SU-DHL-6 (cell line): Measurements from ENCODE around the gene NELL1.

Experiments
- H2AFZ ChIP-seq: fragments of 200-600 bp; sonication (generic); 2 replicates; pipeline ENCODE4 v1.6.1; 2014; ENCODE audit warnings: low read depth, mild to moderate bottlenecking, moderate library complexity, mixed read lengths, antibody characterized with exemption, low read length; ENCODE audit not compliant: severe bottlenecking
- H3F3A ChIP-seq: fragments of 200-600 bp; shearing (Covaris generic); 2 replicates; pipeline ENCODE4 v1.6.0; 2016; ENCODE audit warnings: antibody characterized with exemption, mild to moderate bottlenecking; ENCODE audit not compliant: insufficient read depth
- H3K27ac ChIP-seq: fragments of 200-600 bp; sonication (generic); 2 replicates; pipeline ENCODE4 v1.5.1; 2016; ENCODE audit warnings: low read depth, mild to moderate bottlenecking, low read length, moderate library complexity, mixed read lengths
- H3K27me3 ChIP-seq: fragments of 200-600 bp; sonication (generic), shearing (Covaris generic); 2 replicates; pipeline ENCODE4 v1.6.0; 2014; ENCODE audit warnings: mild to moderate bottlenecking, low read length
- H3K36me3 ChIP-seq: fragments of 200-600 bp; sonication (generic); 2 replicates; pipeline ENCODE4 v1.6.1; 2014; ENCODE audit warnings: mild to moderate bottlenecking, low read length, mixed read lengths
- H3K4me2 ChIP-seq: fragments of 300-600, 200-600 bp; shearing (Covaris generic), sonication (generic); 2 replicates; pipeline ENCODE4 v1.6.0; 2014; ENCODE audit warnings: low read length, low read depth, mild to moderate bottlenecking; ENCODE audit not compliant: poor library complexity, severe bottlenecking
- H3K4me3 ChIP-seq: fragments of 200-600 bp; sonication (generic); 2 replicates; pipeline ENCODE4 v1.5.1; 2014; ENCODE audit warnings: antibody characterized with exemption, low read length, mild to moderate bottlenecking, mixed read lengths; ENCODE audit not compliant: insufficient read depth, poor library complexity, severe bottlenecking
- H3K79me2 ChIP-seq: fragments of 200-600 bp; sonication (generic); 2 replicates; pipeline ENCODE4 v1.6.1; 2014; ENCODE audit warnings: mild to moderate bottlenecking, low read length, moderate library complexity; ENCODE audit not compliant: insufficient read depth
- H3K9ac ChIP-seq: fragments of 200-600 bp; sonication (generic); 2 replicates; pipeline ENCODE4 v1.7.0; 2014; ENCODE audit warnings: mild to moderate bottlenecking, low read length
- H3K9me2 ChIP-seq: fragments of 200-600 bp; sonication (generic); replicated peaks from 2 replicates; pipeline ENCODE4 v1.6.1; 2014; ENCODE audit warnings: low read length; ENCODE audit not compliant: insufficient read depth
- H3K9me3 ChIP-seq: fragments of 200-600 bp; sonication (generic); 2 replicates; pipeline ENCODE4 v1.6.1; 2014; ENCODE audit warnings: low read length, mixed read lengths; ENCODE audit not compliant: insufficient read depth
- H4K20me1 ChIP-seq: fragments of 200-600 bp; sonication (generic); 2 replicates; pipeline ENCODE4 v1.6.1; 2014; ENCODE audit warnings: low read depth, mild to moderate bottlenecking, antibody characterized with exemption, low read length, moderate library complexity, mixed read lengths
- EZH2phosphoT487 ChIP-seq: fragments of 200-600 bp; sonication (generic), shearing (Covaris generic); conservative IDR thresholded peaks from 2 replicates; pipeline ENCODE4 v1.6.1; 2018; ENCODE audit warnings: mild to moderate bottlenecking, antibody characterized with exemption, low read length, moderate library complexity, mixed read lengths
- TF ChIP-seq, protein P1 (sequence below): fragments of 200-600 bp; sonication (generic); IDR thresholded peaks from one replicate; pipeline ENCODE4 v1.5.1; 2017; ENCODE audit warnings: antibody characterized with exemption, mild to moderate bottlenecking, low read length, moderate library complexity; ENCODE audit not compliant: insufficient read depth, poor library complexity, severe bottlenecking

The NELL1 gene

GRCh38 chr11:21564833-21565682 lies 895.7 kb downstream of the NELL1 start:
- Histone ChIP-seq H3K4me2 (no peak overlapping the region), H3K9me2 (no peaks in the 10 kb centered on the region), H3K27ac (no peak overlapping the region), H3K9me3 (no peaks in the 10 kb centered on the region), H3F3A (no peaks in the 10 kb centered on the region), H3K9ac (no peak overlapping the region), H3K79me2 (no peaks in the 10 kb centered on the region), H4K20me1 (no peaks in the 10 kb centered on the region), H2AFZ (no peak overlapping the region), H3K4me3 (no peak overlapping the region), H3K36me3 (no peaks in the 10 kb centered on the region), H3K27me3 (no peaks in the 10 kb centered on the region)
- no peak for TF ChIP-seq EZH2phosphoT487
- TF ChIP-seq, protein P1, sequence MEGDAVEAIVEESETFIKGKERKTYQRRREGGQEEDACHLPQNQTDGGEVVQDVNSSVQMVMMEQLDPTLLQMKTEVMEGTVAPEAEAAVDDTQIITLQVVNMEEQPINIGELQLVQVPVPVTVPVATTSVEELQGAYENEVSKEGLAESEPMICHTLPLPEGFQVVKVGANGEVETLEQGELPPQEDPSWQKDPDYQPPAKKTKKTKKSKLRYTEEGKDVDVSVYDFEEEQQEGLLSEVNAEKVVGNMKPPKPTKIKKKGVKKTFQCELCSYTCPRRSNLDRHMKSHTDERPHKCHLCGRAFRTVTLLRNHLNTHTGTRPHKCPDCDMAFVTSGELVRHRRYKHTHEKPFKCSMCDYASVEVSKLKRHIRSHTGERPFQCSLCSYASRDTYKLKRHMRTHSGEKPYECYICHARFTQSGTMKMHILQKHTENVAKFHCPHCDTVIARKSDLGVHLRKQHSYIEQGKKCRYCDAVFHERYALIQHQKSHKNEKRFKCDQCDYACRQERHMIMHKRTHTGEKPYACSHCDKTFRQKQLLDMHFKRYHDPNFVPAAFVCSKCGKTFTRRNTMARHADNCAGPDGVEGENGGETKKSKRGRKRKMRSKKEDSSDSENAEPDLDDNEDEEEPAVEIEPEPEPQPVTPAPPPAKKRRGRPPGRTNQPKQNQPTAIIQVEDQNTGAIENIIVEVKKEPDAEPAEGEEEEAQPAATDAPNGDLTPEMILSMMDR = no peak

GRCh38 chr11:21566521-21567117 lies 897.2 kb downstream of the NELL1 start:
- Histone ChIP-seq H3K9ac (no peak overlapping the region), H3K4me2 (no peak overlapping the region), H3K27me3 (no peaks in the 10 kb centered on the region), H3K4me3 (no peak overlapping the region), H3K27ac (no peak overlapping the region), H2AFZ (no peak overlapping the region), H3F3A (no peaks in the 10 kb centered on the region), H4K20me1 (no peaks in the 10 kb centered on the region), H3K9me2 (no peaks in the 10 kb centered on the region), H3K36me3 (no peaks in the 10 kb centered on the region), H3K9me3 (no peaks in the 10 kb centered on the region), H3K79me2 (no peaks in the 10 kb centered on the region)
- TF ChIP-seq, protein P1 = no peak
- TF ChIP-seq EZH2phosphoT487 = no peak

GRCh38 chr11:21567645-21568290 lies 898.4 kb downstream of the NELL1 start:
- H3K4me2 ChIP-seq = no peak overlapping the region

More at GRCh38 chr11:21567645-21568290, 898.4 kb downstream of the NELL1 start:
- H3K36me3 ChIP-seq = no peaks in the 10 kb centered on the region
- no peaks in the 10 kb centered on the region for H3K79me2 ChIP-seq
- H3K9me2 ChIP-seq = no peaks in the 10 kb centered on the region
- TF ChIP-seq, protein P1 = no peak
- H4K20me1 ChIP-seq = no peaks in the 10 kb centered on the region
- no peaks in the 10 kb centered on the region for H3K27me3 ChIP-seq
- no peak overlapping the region for H2AFZ ChIP-seq
- no peak overlapping the region for H3K9ac ChIP-seq
- H3K27ac ChIP-seq = no peak overlapping the region
- no peak overlapping the region for H3K4me3 ChIP-seq
- H3F3A ChIP-seq = no peaks in the 10 kb centered on the region
- H3K9me3 ChIP-seq = no peaks in the 10 kb centered on the region
